ENCODE data around the gene NOP53. TPM values are rescaled to one million over a fixed set of nuclear protein-coding genes. Genes with fewer than 3 reads are reported as not detected.
A peak's percentile ranks its signal among the peaks of the same experiment; 100 is the strongest.

The NOP53 gene
- polyA plus RNA-seq, 1 donor from 2014 or later, result 87.0 TPM

- no peaks in the 10 kb centered on the region for H4K20me1 ChIP-seq (ENCODE audit: insufficient read depth)
- H3K9ac ChIP-seq (ENCODE audit: low read length), result no peak overlapping the region
- H3K36me3 ChIP-seq (ENCODE audit: insufficient read depth, low read length), result no peaks in the 10 kb centered on the region
- H3K79me2 ChIP-seq (replicated peaks; ENCODE audit: insufficient read depth, low read length), result no peaks in the 10 kb centered on the region
- H3K27me3 ChIP-seq (ENCODE audit: insufficient read depth, low read depth, low read length), result no peaks in the 10 kb centered on the region
- H3K4me2 ChIP-seq (ENCODE audit: low read length), result no peak overlapping the region
- no peak overlapping the region for H3K27ac ChIP-seq (ENCODE audit: low read length)
- H3K9me2 ChIP-seq (ENCODE audit: insufficient read depth, low read length), result no peaks in the 10 kb centered on the region
- H3F3A ChIP-seq (ENCODE audit: insufficient read depth, low read length, poor library complexity, severe bottlenecking), result no peaks in the 10 kb centered on the region
- no peak overlapping the region for H2AFZ ChIP-seq (ENCODE audit: low read depth, low read length)
- H3K9me3 ChIP-seq (ENCODE audit: low read length), result no peaks in the 10 kb centered on the region
- peak; percentile 37 for TF ChIP-seq SMC3 (conservative IDR thresholded peaks at IDR 0.05; ENCODE audit: poor library complexity)
- no peak for TF ChIP-seq EZH2 (IDR thresholded peaks at IDR 0.05; ENCODE audit: borderline replicate concordance, insufficient read depth, low read length, poor library complexity, severe bottlenecking)
- peak; percentile 14 for TF ChIP-seq POLR2AphosphoS5 (IDR thresholded peaks at IDR 0.05)
- TF ChIP-seq REST (IDR thresholded peaks at IDR 0.05; ENCODE audit: borderline replicate concordance), result no peak
- no peak for TF ChIP-seq MXI1 (conservative IDR thresholded peaks at IDR 0.05; ENCODE audit: poor library complexity, severe bottlenecking)
- peak; percentile 50 for TF ChIP-seq RAD21 (conservative IDR thresholded peaks at IDR 0.05)
- TF ChIP-seq TAF1 (IDR thresholded peaks at IDR 0.05; ENCODE audit: low read depth), result no peak
- no peak for TF ChIP-seq EP300 (conservative IDR thresholded peaks at IDR 0.05; ENCODE audit: poor library complexity, severe bottlenecking)
- peak; percentile 56 for TF ChIP-seq CTCF (IDR thresholded peaks at IDR 0.05; ENCODE audit: poor library complexity, severe bottlenecking)
- no peak overlapping the region for H3K4me3 ChIP-seq (ENCODE audit: low read length)
Observed at GRCh38 chr19:47707135-47707925, 38.0 kb upstream of the NOP53 start.

GRCh38 chr19:47711652-47712242 lies 33.6 kb upstream of the NOP53 start:
- no peak overlapping the region for H3K9ac ChIP-seq (ENCODE audit: low read length)
- no peaks in the 10 kb centered on the region for H3F3A ChIP-seq (ENCODE audit: insufficient read depth, low read length, poor library complexity, severe bottlenecking)
- H4K20me1 ChIP-seq (ENCODE audit: insufficient read depth), result no peaks in the 10 kb centered on the region
- no peak overlapping the region for H2AFZ ChIP-seq (ENCODE audit: low read depth, low read length)
- peaks cover 13% of the 10 kb centered on the region for H3K27me3 ChIP-seq (ENCODE audit: insufficient read depth, low read depth, low read length)
- TF ChIP-seq POLR2AphosphoS5 (IDR thresholded peaks at IDR 0.05), result no peak
- no peak for TF ChIP-seq TAF1 (IDR thresholded peaks at IDR 0.05; ENCODE audit: low read depth)
- TF ChIP-seq REST (IDR thresholded peaks at IDR 0.05; ENCODE audit: borderline replicate concordance), result no peak
- TF ChIP-seq EZH2 (IDR thresholded peaks at IDR 0.05; ENCODE audit: borderline replicate concordance, insufficient read depth, low read length, poor library complexity, severe bottlenecking), result no peak
- TF ChIP-seq MXI1 (conservative IDR thresholded peaks at IDR 0.05; ENCODE audit: poor library complexity, severe bottlenecking), result no peak
- no peak overlapping the region for H3K4me3 ChIP-seq (ENCODE audit: low read length)
- no peaks in the 10 kb centered on the region for H3K9me3 ChIP-seq (ENCODE audit: low read length)
- H3K27ac ChIP-seq (ENCODE audit: low read length), result no peak overlapping the region
- no peaks in the 10 kb centered on the region for H3K9me2 ChIP-seq (ENCODE audit: insufficient read depth, low read length)
- no peaks in the 10 kb centered on the region for H3K36me3 ChIP-seq (ENCODE audit: insufficient read depth, low read length)
- no peak overlapping the region for H3K4me2 ChIP-seq (ENCODE audit: low read length)
- H3K79me2 ChIP-seq (replicated peaks; ENCODE audit: insufficient read depth, low read length), result no peaks in the 10 kb centered on the region
